Liver (tissue), 9 donors: Measurements from ENCODE around the gene CACNA1B. TPM values are rescaled to one million over a fixed set of nuclear protein-coding genes. Genes with fewer than 3 reads are reported as not detected.
"Not testable (repeated sequence)": the region's sequence is repeated elsewhere in the genome, so short reads cannot be mapped to it uniquely, and the experiment has no call there.

Experiments used
- DNase-seq: peaks from one replicate; pipeline ENCODE4 v3.0.0-alpha.2; 2017; ENCODE audit warnings: low spot score
- H3K27ac ChIP-seq, 2 donors: one replicate each; pipeline ENCODE4 v1.7.0; 2013; ENCODE audit warnings: inconsistent platforms in 2 of 2, low read length in 2 of 2, control low read depth in 1 of 2, low read depth in 1 of 2, mild to moderate bottlenecking in 1 of 2
- H3K27me3 ChIP-seq, 4 donors: one replicate each; pipeline versions ENCODE4 v1.6.1 to v1.7.0; 2013; ENCODE audit warnings: low read length in 3 of 4, inconsistent platforms in 1 of 4, mild to moderate bottlenecking in 1 of 4, moderate library complexity in 1 of 4; ENCODE audit not compliant: control insufficient read depth in 4 of 4, insufficient read depth in 4 of 4
- H3K36me3 ChIP-seq, 4 donors: one replicate each; pipeline versions ENCODE4 v1.6.1 to v1.7.0; 2013; ENCODE audit warnings: low read length in 3 of 4, mild to moderate bottlenecking in 3 of 4, low read depth in 1 of 4, moderate library complexity in 1 of 4; ENCODE audit not compliant: control insufficient read depth in 4 of 4, insufficient read depth in 3 of 4
- H3K4me1 ChIP-seq, 4 donors: one replicate each; pipeline versions ENCODE4 v1.6.1 to v1.7.0; 2013; ENCODE audit warnings: low read length in 3 of 4, mild to moderate bottlenecking in 3 of 4, moderate library complexity in 1 of 4; ENCODE audit not compliant: control insufficient read depth in 4 of 4, insufficient read depth in 4 of 4
- H3K4me3 ChIP-seq, 3 donors: one replicate each; pipeline versions ENCODE4 v1.6.1 to v1.7.0; 2013; ENCODE audit warnings: low read length in 3 of 3, control low read depth in 1 of 3, low read depth in 1 of 3, mild to moderate bottlenecking in 1 of 3
- H3K9ac ChIP-seq, 2 donors: one replicate each; pipeline ENCODE4 v1.7.0; 2013; ENCODE audit warnings: low read length in 2 of 2, mild to moderate bottlenecking in 2 of 2, moderate library complexity in 2 of 2, control low read depth in 1 of 2, low read depth in 1 of 2
- H3K9me3 ChIP-seq, 4 donors: one replicate each; pipeline versions ENCODE4 v1.6.1 to v1.7.0; 2013; ENCODE audit warnings: low read length in 3 of 4; ENCODE audit not compliant: control insufficient read depth in 4 of 4
- FOXA1 ChIP-seq: IDR thresholded peaks from 2 replicates; pipeline ENCODE4 v1.6.1; 2016; ENCODE audit warnings: antibody characterized with exemption
- GABPA ChIP-seq, 2 donors: IDR thresholded peaks in 1 of 2; conservative IDR thresholded peaks in 1 of 2; 2 replicates each; pipeline ENCODE4 v1.6.1; 2016; ENCODE audit warnings: antibody characterized with exemption in 2 of 2, mild to moderate bottlenecking in 1 of 2, moderate library complexity in 1 of 2
- HNF4A ChIP-seq, 2 donors: conservative IDR thresholded peaks; 2 replicates each; pipeline ENCODE4 v1.6.1; 2016; ENCODE audit warnings: antibody characterized with exemption in 2 of 2, mild to moderate bottlenecking in 2 of 2
- HNF4G ChIP-seq: IDR thresholded peaks from 2 replicates; pipeline ENCODE4 v1.6.1; 2016; ENCODE audit warnings: antibody characterized with exemption
- JUND ChIP-seq, 2 donors: IDR thresholded peaks; 2 replicates each; pipeline ENCODE4 v1.6.1; 2016; ENCODE audit warnings: antibody characterized with exemption in 2 of 2
- NR2F2 ChIP-seq: IDR thresholded peaks from 2 replicates; pipeline ENCODE4 v1.6.1; 2016; ENCODE audit warnings: antibody characterized with exemption
- RAD21 ChIP-seq, 2 donors: IDR thresholded peaks; 2 replicates each; pipeline ENCODE4 v1.6.1; 2016; ENCODE audit warnings: antibody characterized with exemption in 2 of 2, mild to moderate bottlenecking in 2 of 2
- RXRA ChIP-seq, 2 donors: IDR thresholded peaks; 2 replicates each; pipeline ENCODE4 v1.6.1; 2017 to 2018; ENCODE audit warnings: antibody characterized with exemption in 2 of 2, mild to moderate bottlenecking in 1 of 2
- SP1 ChIP-seq: IDR thresholded peaks from 2 replicates; pipeline ENCODE4 v1.6.1; 2018; ENCODE audit warnings: antibody characterized with exemption, mild to moderate bottlenecking
- TAF1 ChIP-seq: conservative IDR thresholded peaks from 2 replicates; pipeline ENCODE4 v1.6.1; 2016; ENCODE audit warnings: antibody characterized with exemption, mild to moderate bottlenecking
- YY1 ChIP-seq: IDR thresholded peaks from 2 replicates; pipeline ENCODE4 v1.6.1; 2016; ENCODE audit warnings: antibody characterized with exemption, mild to moderate bottlenecking
- WGBS: extraction: QIAGEN DNeasy Blood & Tissue Kit; methylation state at CpG from one replicate; pipeline ENCODE4 v1.1.7; 2013; 5-methylcytosine and 5-hydroxymethylcytosine counted together
- polyA plus RNA-seq, 2 donors: library from polyadenylated mRNA; stranded (reverse) in 1 of 2; unstranded in 1 of 2; fragments of 200-250 nt in 1 of 2; fragments of >200 nt in 1 of 2; fragmentation: Nextera tagmentation in 1 of 2; extraction: Ambion mirVana in 1 of 2; gene quantifications; one replicate each; pipeline versions ENCODE4 v1.2.1 to v1.2.3, GENCODE V29; 2013 to 2015
- total RNA-seq, 2 donors: library from RNA; depleted of rRNA; stranded (reverse); fragments of >200 nt; gene quantifications; one replicate each; pipeline ENCODE4 v1.2.3, GENCODE V29; 2014
- TF ChIP-seq, protein P1 (sequence below): IDR thresholded peaks from 2 replicates; pipeline ENCODE4 v1.6.1; 2016; ENCODE audit warnings: antibody characterized with exemption, mild to moderate bottlenecking
- TF ChIP-seq, protein P2 (sequence below): IDR thresholded peaks from 2 replicates; pipeline ENCODE4 v1.6.1; 2016; ENCODE audit warnings: antibody characterized with exemption
- TF ChIP-seq, protein P3 (sequence below): IDR thresholded peaks from 2 replicates; pipeline ENCODE4 v1.6.1; 2016; ENCODE audit warnings: antibody characterized with exemption
- TF ChIP-seq, protein P4 (sequence below): IDR thresholded peaks from 2 replicates; pipeline ENCODE4 v1.6.1; 2016; ENCODE audit warnings: antibody characterized with exemption
- donor health status: healthy.
- donor health status: healthy.
- donor health status: healthy.
- donor health status: healthy.
- donor health status: healthy.

CACNA1B gene
- total and polyA plus RNA-seq, 4 donors: under 0.01 to 0.05 TPM; not detected in 2

DNA sequence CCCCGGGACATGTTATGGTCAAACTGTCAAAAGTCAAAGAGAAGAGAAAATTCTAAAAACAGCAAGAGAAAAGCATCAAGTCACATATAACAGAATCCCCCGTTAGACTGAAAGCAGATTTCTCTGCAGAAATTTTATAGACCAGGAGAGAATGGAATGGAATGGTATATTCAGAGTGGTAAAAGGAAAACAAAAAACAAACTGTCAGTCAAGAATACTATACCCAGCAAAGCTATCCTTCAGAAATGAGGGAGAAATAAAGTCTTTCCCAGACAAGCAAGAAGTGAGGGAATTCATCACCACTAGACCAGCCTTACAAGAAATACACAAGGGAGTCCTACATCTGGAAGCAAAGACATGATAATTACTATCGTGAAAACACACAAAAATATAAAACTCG is 208.0 kb downstream of the CACNA1B start:
- no peak overlapping the region for H3K9ac ChIP-seq
- H3K36me3 ChIP-seq: no peaks in the 10 kb centered on the region
- TF ChIP-seq NR2F2 (no peak), SP1 (no peak)
- H3K27me3 ChIP-seq: peaks cover 0 to 2% (median 0%) of the 10 kb centered on the region in 4 donors
- WGBS: 80% methylated on average over 4 of the region's 4 CpGs
- DNase-seq: no peak
- H3K27ac ChIP-seq: no peak overlapping the region
- H3K9me3 ChIP-seq: peaks cover 0 to 21% (median 7%) of the 10 kb centered on the region in 4 donors
- no peaks in the 10 kb centered on the region for H3K4me1 ChIP-seq
- H3K4me3 ChIP-seq: no peak overlapping the region

DNA sequence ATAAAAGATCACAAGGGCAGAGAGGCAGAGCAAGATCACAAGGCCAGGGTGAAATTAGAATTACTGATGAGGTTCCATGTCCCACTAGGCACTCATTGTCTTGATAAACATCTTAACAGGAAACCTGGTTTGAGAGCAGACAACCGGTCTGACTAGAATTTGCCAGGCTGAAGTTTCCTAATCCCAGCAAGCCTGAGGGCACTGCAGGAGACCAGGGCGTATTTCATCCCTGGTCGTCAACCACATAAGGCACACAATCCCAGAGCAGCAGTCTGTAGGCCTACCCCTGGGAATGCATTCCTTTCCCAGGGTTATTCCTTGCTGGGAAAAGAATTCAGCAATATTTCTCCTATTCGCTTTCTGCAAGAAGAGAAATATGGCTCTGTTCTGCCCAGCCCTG is 214.5 kb downstream of the CACNA1B start:
- H3K36me3 ChIP-seq, H3K9me3 ChIP-seq, H3K27me3 ChIP-seq, H3K4me1 ChIP-seq, DNase-seq, H3K9ac ChIP-seq, H3K27ac ChIP-seq, H3K4me3 ChIP-seq: not testable (repeated sequence)
- 83% methylated on average over 4 of the region's 4 CpGs for WGBS

DNA sequence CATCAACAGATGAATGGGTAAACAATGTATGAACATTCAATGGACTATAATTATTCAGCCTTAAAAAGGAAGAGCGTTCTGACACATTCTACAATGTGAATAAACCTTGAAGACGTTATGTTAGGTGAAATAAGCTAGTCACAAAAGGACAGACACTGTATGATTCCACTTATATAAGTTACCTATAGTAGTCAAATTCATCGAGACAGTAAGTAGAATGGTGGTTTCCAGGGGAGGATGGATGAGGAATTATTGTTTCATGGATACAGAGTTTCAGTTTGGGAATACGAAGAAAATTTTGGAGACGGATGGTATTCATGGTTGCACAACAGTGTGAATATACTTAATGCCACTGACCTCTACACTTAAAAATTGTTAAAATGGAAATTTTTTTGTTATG is 216.4 kb downstream of the CACNA1B start:
- WGBS: 84% methylated on average over 5 of the region's 5 CpGs

More for the DNA sequence above, 216.4 kb downstream of the CACNA1B start:
- H3K27ac ChIP-seq: no peak overlapping the region
- TF ChIP-seq, protein P1, sequence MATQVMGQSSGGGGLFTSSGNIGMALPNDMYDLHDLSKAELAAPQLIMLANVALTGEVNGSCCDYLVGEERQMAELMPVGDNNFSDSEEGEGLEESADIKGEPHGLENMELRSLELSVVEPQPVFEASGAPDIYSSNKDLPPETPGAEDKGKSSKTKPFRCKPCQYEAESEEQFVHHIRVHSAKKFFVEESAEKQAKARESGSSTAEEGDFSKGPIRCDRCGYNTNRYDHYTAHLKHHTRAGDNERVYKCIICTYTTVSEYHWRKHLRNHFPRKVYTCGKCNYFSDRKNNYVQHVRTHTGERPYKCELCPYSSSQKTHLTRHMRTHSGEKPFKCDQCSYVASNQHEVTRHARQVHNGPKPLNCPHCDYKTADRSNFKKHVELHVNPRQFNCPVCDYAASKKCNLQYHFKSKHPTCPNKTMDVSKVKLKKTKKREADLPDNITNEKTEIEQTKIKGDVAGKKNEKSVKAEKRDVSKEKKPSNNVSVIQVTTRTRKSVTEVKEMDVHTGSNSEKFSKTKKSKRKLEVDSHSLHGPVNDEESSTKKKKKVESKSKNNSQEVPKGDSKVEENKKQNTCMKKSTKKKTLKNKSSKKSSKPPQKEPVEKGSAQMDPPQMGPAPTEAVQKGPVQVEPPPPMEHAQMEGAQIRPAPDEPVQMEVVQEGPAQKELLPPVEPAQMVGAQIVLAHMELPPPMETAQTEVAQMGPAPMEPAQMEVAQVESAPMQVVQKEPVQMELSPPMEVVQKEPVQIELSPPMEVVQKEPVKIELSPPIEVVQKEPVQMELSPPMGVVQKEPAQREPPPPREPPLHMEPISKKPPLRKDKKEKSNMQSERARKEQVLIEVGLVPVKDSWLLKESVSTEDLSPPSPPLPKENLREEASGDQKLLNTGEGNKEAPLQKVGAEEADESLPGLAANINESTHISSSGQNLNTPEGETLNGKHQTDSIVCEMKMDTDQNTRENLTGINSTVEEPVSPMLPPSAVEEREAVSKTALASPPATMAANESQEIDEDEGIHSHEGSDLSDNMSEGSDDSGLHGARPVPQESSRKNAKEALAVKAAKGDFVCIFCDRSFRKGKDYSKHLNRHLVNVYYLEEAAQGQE: no peak
- TF ChIP-seq, protein P2, sequence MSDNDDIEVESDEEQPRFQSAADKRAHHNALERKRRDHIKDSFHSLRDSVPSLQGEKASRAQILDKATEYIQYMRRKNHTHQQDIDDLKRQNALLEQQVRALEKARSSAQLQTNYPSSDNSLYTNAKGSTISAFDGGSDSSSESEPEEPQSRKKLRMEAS: no peak
- TF ChIP-seq HNF4G (no peak), HNF4A (conservative IDR thresholded peaks at IDR 0.05) (no peak), YY1 (no peak), GABPA (IDR thresholded peaks at IDR 0.05 in 1 of 2, conservative IDR thresholded peaks at IDR 0.05 in 1 of 2) (no peak), NR2F2 (no peak), SP1 (no peak), TAF1 (no peak), JUND (IDR thresholded peaks at IDR 0.05) (no peak), FOXA1 (no peak), RAD21 (IDR thresholded peaks at IDR 0.05) (no peak), RXRA (IDR thresholded peaks at IDR 0.05) (no peak)
- TF ChIP-seq, protein P3, sequence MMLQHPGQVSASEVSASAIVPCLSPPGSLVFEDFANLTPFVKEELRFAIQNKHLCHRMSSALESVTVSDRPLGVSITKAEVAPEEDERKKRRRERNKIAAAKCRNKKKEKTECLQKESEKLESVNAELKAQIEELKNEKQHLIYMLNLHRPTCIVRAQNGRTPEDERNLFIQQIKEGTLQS: no peak
- TF ChIP-seq, protein P4, sequence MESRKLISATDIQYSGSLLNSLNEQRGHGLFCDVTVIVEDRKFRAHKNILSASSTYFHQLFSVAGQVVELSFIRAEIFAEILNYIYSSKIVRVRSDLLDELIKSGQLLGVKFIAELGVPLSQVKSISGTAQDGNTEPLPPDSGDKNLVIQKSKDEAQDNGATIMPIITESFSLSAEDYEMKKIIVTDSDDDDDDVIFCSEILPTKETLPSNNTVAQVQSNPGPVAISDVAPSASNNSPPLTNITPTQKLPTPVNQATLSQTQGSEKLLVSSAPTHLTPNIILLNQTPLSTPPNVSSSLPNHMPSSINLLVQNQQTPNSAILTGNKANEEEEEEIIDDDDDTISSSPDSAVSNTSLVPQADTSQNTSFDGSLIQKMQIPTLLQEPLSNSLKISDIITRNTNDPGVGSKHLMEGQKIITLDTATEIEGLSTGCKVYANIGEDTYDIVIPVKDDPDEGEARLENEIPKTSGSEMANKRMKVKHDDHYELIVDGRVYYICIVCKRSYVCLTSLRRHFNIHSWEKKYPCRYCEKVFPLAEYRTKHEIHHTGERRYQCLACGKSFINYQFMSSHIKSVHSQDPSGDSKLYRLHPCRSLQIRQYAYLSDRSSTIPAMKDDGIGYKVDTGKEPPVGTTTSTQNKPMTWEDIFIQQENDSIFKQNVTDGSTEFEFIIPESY: no peak
- H3K9me3 ChIP-seq: no peaks in the 10 kb centered on the region
- H3K9ac ChIP-seq: no peak overlapping the region
- DNase-seq: no peak
- H3K4me3 ChIP-seq: no peak overlapping the region
- no peaks in the 10 kb centered on the region for H3K27me3 ChIP-seq
- no peaks in the 10 kb centered on the region for H3K4me1 ChIP-seq
- no peaks in the 10 kb centered on the region for H3K36me3 ChIP-seq
